ENCODE data around the gene RAB36. TPM values are rescaled to one million over a fixed set of nuclear protein-coding genes. Genes with fewer than 3 reads are reported as not detected.
A peak's percentile ranks its signal among the peaks of the same experiment; 100 is the strongest.

The RAB36 gene
- polyA plus RNA-seq, 1 of the 3 experiments (the other 2 are of a cell fraction), result 6.6 TPM

- Histone ChIP-seq H3K4me3 (ENCODE audit: low read depth in 2 of 2, low read length in 1 of 2) (no peak overlapping the region), H3K79me2 (ENCODE audit: insufficient read depth) (no peaks in the 10 kb centered on the region), H3K4me1 (ENCODE audit: control insufficient read depth in 1 of 2, insufficient read depth in 2 of 2, low read depth in 1 of 2, low read length in 1 of 2) (peaks cover 0 to 64% of the 10 kb centered on the region in 2 experiments; a peak in 1 of 4 replicates), H3K36me3 (replicated peaks in 1 of 2; ENCODE audit: control insufficient read depth in 1 of 2, insufficient read depth in 2 of 2, low read length in 1 of 2) (no peaks in the 10 kb centered on the region), H4K20me1 (ENCODE audit: insufficient read depth) (no peaks in the 10 kb centered on the region), H3K9me3 (no peaks in the 10 kb centered on the region), H3K9me2 (no peaks in the 10 kb centered on the region), H3K27me3 (ENCODE audit: insufficient read depth) (no peaks in the 10 kb centered on the region), H3F3A (replicated peaks; ENCODE audit: insufficient read depth) (no peaks in the 10 kb centered on the region), H3K4me2 (no peak overlapping the region), H2AFZ (ENCODE audit: low read depth) (no peak overlapping the region), H3K27ac (ENCODE audit: low read depth in 2 of 2, low read length in 1 of 2) (peak overlapping the region in 1 of 2 experiments; percentile 22; a peak in 1 of 4 replicates), H3K9ac (no peak overlapping the region)
- POLR2A ChIA-PET, result no interaction called here
- CTCF ChIA-PET, result interaction anchor here (1.1 to 10.0 kb wide), 6 partner anchors 9 to 962 kb away, joined by 3 to 161 read pairs (median 4); no protein-coding TSS in a partner anchor
- 89% methylated on average over 4 of the region's 7 CpGs for WGBS (ENCODE audit: low lambda C conversion rate)
- TF ChIP-seq NRF1 (IDR thresholded peaks at IDR 0.05; ENCODE audit: low read depth, low read length), result no peak
- DNase-seq, result no peak
These were observed 26.4 kb upstream of the RAB36 start for GRCh38 chr22:23118647-23119493.

GRCh38 chr22:23119494-23120414 is 25.5 kb upstream of the RAB36 start:
- H3K9me2 ChIP-seq, result no peaks in the 10 kb centered on the region
- ChIA-PET POLR2A (no interaction called here), CTCF (interaction anchor here (1.1 to 10.0 kb wide), 6 partner anchors 8 to 963 kb away, joined by 3 to 161 read pairs (median 5); no protein-coding TSS in a partner anchor)
- no peaks in the 10 kb centered on the region for H3K36me3 ChIP-seq (replicated peaks in 1 of 2; ENCODE audit: control insufficient read depth in 1 of 2, insufficient read depth in 2 of 2, low read length in 1 of 2)
- H3K4me3 ChIP-seq (ENCODE audit: low read depth in 2 of 2, low read length in 1 of 2), result no peak overlapping the region
- no peaks in the 10 kb centered on the region for H3K79me2 ChIP-seq (ENCODE audit: insufficient read depth)
- no peak overlapping the region for H3K4me2 ChIP-seq
- no peak for DNase-seq
- H2AFZ ChIP-seq (ENCODE audit: low read depth), result no peak overlapping the region
- no peaks in the 10 kb centered on the region for H3K9me3 ChIP-seq
- H4K20me1 ChIP-seq (ENCODE audit: insufficient read depth), result no peaks in the 10 kb centered on the region
- no peak overlapping the region; a peak in 1 of 4 replicates for H3K27ac ChIP-seq (ENCODE audit: low read depth in 2 of 2, low read length in 1 of 2)
- WGBS (ENCODE audit: low lambda C conversion rate), result 87% methylated on average over 9 of the region's 15 CpGs
- H3K27me3 ChIP-seq (ENCODE audit: insufficient read depth), result no peaks in the 10 kb centered on the region
- H3F3A ChIP-seq (replicated peaks; ENCODE audit: insufficient read depth), result no peaks in the 10 kb centered on the region
- no peak overlapping the region for H3K9ac ChIP-seq
- peaks cover 0 to 55% of the 10 kb centered on the region in 2 experiments; a peak in 1 of 4 replicates for H3K4me1 ChIP-seq (ENCODE audit: control insufficient read depth in 1 of 2, insufficient read depth in 2 of 2, low read depth in 1 of 2, low read length in 1 of 2)
- no peak for TF ChIP-seq FOXM1 (IDR thresholded peaks at IDR 0.05; ENCODE audit: low read depth)
- no peak for TF ChIP-seq FOXJ3 (CRISPR knock-in tag; IDR thresholded peaks at IDR 0.05)
- TF ChIP-seq RAD21 (IDR thresholded peaks at IDR 0.05; ENCODE audit: low read length), result no peak
- no peak for TF ChIP-seq EP300 (IDR thresholded peaks at IDR 0.05; ENCODE audit: borderline replicate concordance in 1 of 2, low read depth in 1 of 2, low read length in 1 of 2)
- TF ChIP-seq ZBTB33 (IDR thresholded peaks at IDR 0.05; ENCODE audit: borderline replicate concordance, low read depth), result no peak
- TF ChIP-seq TCF12 (IDR thresholded peaks at IDR 0.05), result no peak
- no peak for TF ChIP-seq TAF1 (IDR thresholded peaks at IDR 0.05; ENCODE audit: borderline replicate concordance, low read depth, low read length)
- no peak for TF ChIP-seq TEAD4 (IDR thresholded peaks at IDR 0.05; ENCODE audit: borderline replicate concordance, insufficient read depth)
- TF ChIP-seq RCOR1 (IDR thresholded peaks at IDR 0.05; ENCODE audit: low read length), result no peak
- no peak for TF ChIP-seq IRF3 (IDR thresholded peaks at IDR 0.05; ENCODE audit: low read depth, low read length)
- no peak for TF ChIP-seq MAX (IDR thresholded peaks at IDR 0.05; ENCODE audit: low read depth)
- TF ChIP-seq GABPA (IDR thresholded peaks at IDR 0.05; ENCODE audit: low read depth), result no peak
- TF ChIP-seq POLR2AphosphoS5 (IDR thresholded peaks at IDR 0.05; ENCODE audit: low read depth, low read length), result no peak
- TF ChIP-seq MXI1 (IDR thresholded peaks at IDR 0.05; ENCODE audit: low read depth, low read length), result no peak
- TF ChIP-seq FOSL2 (IDR thresholded peaks at IDR 0.05; ENCODE audit: borderline replicate concordance, low read depth), result no peak
- no peak for TF ChIP-seq GATA2 (CRISPR knock-in tag; IDR thresholded peaks at IDR 0.05)
- no peak for TF ChIP-seq YY1 (IDR thresholded peaks at IDR 0.05; ENCODE audit: low read depth)
- no peak for TF ChIP-seq USF2 (IDR thresholded peaks at IDR 0.05; ENCODE audit: borderline replicate concordance, low read depth, low read length)
- TF ChIP-seq JUND (IDR thresholded peaks at IDR 0.05), result no peak

Measured in SK-N-SH (cell line).